GM19193 (cell line): ENCODE data around the gene NFIX.

Experiments
- POLR2A ChIP-seq: IDR thresholded peaks from 4 replicates; pipeline ENCODE4 v1.6.1; 2011; ENCODE audit not compliant: insufficient read depth, insufficient read length; ENCODE audit errors: extremely low read depth

NFIX gene

GRCh38 chr19:13018035-13018914, 23.0 kb downstream of the NFIX start:
- TF ChIP-seq POLR2A = no peak

DNA sequence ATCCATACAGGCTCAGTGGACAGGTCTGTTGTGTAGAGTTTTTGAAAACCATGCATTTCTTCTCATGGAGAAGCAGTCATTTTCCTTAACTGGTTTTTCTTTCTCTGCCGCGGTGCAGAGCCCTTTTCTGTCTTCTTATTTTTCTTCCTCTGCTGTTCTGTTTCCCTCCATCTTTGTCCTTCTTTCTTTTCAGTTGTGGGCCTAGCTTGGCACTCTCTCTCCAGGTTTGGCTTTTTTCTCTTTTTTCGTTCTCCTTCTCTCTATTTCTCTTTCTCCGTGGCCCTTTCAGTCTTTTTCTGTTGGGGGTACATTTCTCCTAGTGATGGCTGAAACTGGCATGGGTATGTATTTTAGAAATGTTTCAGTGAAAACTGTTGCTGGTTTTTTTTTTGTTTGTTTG, 24.1 kb downstream of the NFIX start:
- no peak for TF ChIP-seq POLR2A

DNA sequence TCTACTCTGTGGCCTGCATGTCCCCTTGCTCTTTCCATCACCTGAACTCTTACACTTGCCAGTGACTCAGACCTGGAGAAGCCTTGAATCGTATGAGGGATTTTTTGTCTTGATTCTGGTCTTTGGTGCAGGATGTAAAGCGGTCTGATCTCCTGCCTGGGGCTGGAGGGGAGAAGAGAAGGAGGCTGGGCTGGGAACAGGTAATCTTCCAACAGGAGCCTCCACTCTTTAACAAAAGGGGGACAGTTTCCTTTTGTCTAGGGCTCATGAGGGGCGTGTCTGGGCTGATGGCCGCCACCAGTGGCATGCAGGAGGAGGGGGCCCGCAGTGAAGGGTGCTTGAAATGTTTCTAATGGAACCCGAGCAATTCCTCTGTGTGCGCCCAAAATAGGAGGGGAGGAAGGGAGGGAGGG, 24.7 kb downstream of the NFIX start:
- TF ChIP-seq POLR2A = no peak

- no peak for TF ChIP-seq POLR2A
Observed at GRCh38 chr19:13022111-13022858, 27.0 kb downstream of the NFIX start.

DNA sequence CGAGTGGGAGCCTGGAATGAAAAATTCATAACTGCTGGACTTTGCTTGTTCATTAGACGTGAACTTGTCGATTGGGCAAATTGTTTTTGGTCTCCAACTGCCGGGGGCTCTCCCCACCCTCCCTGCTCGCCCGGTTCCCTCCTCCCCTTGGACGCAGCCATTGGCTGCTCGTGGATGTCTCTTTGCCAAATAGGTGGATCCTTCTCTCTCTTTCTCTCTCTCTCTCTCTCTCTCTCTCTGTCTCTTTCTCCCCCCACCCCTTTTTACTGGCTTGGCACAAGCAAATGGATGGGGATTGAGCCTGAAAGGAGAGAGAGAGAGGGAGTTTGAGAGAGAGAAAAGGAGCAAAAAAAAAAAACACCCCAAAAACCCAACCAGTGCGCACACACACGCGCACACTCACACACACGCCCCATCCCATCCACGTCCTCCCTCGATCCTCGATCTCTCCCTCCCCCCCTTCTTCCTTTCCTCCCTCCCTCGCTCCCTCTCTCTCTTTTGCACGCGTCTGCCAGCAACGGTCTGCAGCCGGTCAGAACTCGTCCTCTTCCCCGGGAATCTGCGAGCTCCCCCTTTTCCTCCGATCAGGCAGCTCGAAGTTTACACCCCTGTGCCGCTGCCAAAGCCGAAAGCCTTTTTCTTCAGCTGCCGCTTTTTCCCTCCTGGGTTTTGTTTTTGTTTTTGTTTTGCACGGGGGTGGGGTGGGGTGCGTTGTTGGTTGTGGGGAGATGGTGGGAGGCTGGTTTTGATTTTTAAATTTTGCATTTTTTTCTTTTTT, 27.8 kb downstream of the NFIX start:
- peak; percentile 23 for TF ChIP-seq POLR2A

DNA sequence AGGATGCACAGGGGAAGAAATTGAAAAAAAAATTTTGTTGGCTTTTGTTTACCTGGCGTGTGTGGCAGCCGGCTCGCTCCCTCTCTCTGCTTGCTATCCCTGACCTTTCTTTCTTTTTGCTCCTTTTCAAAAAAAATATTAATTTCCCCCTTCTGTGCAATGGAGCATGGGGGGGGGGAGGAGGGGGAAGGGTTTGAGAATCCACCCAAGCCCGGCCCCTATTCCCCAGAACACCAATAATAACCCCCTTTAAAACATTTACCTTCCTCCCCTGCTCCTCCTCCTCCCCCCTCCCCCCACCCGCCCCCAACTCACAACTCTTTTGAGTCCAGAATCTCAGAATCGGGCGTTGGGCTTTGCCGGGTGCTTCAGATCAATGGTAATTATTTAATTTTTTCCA, 28.4 kb downstream of the NFIX start:
- no peak for TF ChIP-seq POLR2A

DNA sequence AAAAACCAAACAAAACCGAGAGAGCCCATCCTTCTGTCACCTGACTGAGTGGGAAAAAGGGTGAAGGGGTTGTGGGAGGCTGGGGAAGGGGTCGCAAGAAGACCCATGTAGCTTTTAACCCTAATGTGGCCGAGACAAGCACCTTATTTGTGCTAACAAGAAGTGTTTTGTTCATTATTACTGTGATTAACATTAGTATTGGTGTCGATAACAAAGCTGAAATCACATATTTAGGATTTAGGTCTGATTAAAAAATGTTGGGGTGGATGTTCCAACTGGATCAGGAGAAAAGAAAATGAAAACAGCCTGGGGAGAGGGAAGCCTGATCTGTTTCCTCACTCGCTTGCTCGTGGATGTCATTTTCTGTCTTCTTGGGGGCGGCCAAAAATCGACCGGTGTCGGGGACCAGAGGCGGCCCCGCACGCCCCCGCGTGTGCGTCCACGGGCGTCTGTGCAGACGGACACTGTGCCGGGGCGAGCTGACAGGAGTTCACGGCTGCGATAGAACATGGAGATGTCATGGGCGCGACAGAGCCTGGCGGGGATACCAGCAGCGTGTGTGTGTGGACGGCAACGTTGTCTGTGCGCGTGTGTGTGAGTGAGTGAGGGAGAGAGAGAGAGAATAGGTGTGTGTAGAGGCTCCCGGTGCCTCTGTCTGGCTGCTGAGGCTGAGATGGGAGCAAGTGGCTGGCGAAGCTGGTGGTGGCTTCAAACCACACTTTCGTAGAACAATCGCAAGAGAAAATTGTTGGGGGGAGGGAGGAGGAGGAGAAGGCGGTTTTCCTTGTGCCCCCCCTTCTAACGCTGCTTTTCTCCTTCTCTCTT, 29.1 kb downstream of the NFIX start:
- TF ChIP-seq POLR2A = no peak

DNA sequence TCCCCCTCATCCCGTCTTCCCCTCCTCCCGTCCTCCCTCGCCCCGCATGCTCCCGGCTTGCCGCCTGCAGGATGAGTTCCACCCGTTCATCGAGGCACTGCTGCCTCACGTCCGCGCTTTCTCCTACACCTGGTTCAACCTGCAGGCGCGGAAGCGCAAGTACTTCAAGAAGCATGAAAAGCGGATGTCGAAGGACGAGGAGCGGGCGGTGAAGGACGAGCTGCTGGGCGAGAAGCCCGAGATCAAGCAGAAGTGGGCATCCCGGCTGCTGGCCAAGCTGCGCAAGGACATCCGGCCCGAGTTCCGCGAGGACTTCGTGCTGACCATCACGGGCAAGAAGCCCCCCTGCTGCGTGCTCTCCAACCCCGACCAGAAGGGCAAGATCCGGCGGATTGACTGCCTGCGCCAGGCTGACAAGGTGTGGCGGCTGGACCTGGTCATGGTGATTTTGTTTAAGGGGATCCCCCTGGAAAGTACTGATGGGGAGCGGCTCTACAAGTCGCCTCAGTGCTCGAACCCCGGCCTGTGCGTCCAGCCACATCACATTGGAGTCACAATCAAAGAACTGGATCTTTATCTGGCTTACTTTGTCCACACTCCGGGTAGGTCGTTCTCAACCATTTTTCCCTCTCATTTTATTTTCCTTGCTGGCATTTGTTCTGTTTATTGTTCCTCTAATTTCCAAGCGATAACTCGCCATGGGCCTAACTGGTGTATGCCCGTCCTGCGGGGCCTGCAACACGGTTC, 29.8 kb downstream of the NFIX start:
- TF ChIP-seq POLR2A = no peak

- no peak for TF ChIP-seq POLR2A
Observed at GRCh38 chr19:13025819-13026456, 30.7 kb downstream of the NFIX start.

DNA sequence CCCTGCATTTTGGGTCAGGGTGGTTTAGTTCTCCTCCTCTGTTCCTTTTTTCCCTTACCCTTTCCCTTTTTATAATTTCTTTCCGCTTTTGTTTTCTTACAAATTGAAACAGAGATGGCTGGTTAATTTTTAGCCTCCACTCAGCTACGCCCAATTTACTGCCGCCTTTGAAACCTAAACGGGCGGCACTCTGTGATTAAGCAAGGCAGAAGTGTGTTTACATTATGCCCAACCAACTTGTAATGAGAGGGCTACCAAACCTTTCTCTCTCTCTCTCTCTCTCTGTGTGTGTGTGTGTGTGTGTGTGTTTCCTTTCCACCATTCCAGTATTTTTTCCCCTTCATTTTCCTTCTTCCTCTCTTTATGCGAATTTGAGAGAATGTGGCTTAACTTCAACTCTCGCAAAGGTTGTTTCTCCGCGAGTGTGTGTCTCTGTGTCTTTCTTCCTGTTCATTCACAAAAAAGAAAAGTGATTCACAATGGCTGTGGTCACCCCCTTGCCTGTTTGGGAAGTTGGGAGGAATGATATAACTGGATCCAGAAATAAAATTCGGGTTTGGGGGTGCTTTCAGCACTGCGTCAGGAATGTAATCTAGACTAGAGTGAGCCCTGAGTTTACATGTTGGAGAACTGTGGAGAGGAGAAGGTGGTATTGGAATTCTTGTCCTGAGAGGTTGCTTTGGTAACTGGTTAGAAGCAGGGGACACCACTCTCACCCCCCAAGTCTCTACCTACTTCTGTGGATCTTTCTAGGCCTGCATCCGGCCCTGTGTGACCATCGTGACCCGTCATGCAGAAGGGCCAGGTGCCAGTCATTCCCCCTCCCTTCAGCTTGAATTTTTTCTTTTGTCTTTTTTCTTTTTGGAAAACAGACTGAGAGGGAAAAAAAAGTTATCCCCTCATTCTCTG, 31.4 kb downstream of the NFIX start:
- TF ChIP-seq POLR2A = no peak

- TF ChIP-seq POLR2A = no peak
Observed at GRCh38 chr19:13027557-13027956, 32.3 kb downstream of the NFIX start.

DNA sequence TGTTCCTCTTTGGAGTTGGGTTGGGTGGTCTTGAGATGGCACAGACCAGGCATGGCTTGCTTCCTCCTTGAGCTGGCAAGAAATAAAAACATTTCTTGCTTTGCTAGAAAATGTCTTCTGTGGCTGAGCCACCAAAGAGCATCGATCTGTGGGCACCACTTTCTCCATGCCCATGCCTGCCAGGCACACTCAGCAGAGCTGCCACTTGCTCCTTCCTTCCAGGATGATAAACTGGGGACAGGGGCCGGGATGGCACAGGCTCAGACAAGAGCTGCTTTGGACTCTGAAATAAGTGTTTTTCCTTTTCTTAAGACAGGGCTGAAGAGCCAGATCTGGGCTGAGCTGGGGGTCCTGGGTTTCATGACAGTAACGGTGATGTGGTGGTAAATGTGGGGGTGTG, 32.8 kb downstream of the NFIX start:
- no peak for TF ChIP-seq POLR2A
